GM18505 (cell line): ENCODE measurements around the gene NFIX.

ENCODE experiments used
- ATAC-seq: cut with Tn5 transposase; IDR thresholded peaks from one replicate; pipeline ENCODE4 v1.9.1; 2021; ENCODE audit not compliant: unreplicated experiment
- POLR2A ChIP-seq: IDR thresholded peaks from 4 replicates; pipeline ENCODE4 v1.6.1; 2011; ENCODE audit warnings: borderline replicate concordance; ENCODE audit not compliant: insufficient read depth, insufficient read length; ENCODE audit errors: extremely low read depth

The NFIX gene

DNA sequence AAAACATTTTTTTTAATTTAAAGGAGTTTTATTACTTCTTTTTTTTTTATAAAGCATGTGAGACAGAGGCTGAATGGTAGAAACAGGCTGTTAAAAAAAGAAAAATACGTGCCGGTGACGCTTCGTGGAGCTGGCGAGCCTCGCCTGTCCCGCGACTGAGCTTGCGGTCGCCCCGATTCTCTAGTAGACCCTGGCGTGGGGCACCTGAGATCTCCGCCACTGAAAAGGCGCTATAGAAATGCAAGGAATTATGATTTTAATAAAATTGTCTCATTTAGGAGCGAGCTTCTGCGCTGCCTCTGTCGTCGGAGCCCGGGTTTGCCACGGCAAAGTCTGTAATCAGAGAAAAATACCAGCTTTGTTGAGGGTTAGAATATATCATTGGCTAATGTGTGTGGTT is 18.4 kb downstream of the NFIX start:
- no peak for TF ChIP-seq POLR2A
- ATAC-seq: no peak

DNA sequence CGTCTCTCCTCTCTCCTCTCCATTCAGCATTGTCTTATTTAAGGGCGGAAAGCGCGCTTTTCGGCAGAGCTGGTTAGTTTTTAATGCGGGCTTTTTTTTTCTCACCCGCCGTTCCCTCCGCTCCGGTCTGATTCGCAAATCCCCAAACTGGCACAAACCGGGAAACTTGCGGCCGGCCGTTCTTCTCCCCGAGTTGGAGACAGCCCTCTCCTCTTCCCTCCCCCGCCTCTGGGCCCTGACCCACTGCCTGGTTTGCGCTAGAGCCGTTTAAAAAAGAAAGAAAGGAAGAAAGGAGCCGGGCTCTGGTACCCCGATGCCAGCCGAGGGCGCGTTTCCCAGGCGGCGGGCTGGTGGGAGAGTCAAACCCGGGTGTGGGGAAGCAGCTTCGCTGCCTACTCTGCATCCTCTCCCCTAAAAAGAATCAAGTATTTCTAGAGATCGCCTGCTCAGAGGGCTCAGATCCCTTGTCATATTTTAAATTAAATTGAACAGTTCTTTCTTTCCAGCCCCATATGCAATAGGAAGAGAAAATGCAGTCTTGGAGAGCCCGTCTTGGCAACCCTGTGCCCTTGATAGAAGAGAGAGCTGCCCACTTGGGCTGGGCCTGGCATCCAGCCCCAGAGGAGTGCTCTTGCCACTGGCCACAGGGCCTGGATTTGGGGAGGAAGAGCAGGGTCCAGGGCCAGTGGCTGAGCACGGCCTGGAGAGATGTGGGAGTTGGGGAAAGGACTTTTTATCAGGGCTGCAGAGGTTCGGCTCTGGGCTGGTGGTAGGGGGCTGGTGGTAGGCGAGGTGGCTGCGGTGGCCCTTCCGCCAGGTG is 19.0 kb downstream of the NFIX start:
- ATAC-seq: no peak
- no peak for TF ChIP-seq POLR2A

DNA sequence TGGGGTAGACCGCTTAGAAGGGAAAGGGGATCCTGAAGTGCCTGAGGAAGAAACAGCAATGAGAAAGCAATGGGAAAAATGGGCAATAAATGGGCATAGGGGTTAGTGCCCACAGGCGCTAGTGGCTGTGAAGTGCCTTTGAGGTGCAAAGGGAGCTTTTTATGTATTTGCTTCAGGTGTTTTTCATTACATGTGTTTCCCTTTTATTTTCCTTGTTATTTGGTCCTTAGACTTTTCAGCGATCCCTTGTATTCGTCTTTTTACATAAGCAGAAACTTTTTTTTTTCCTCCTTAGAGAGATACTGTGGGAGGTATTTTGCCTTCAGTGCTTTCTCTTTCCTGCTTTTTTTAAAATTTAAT is 19.6 kb downstream of the NFIX start:
- TF ChIP-seq POLR2A: no peak
- ATAC-seq: no peak

DNA sequence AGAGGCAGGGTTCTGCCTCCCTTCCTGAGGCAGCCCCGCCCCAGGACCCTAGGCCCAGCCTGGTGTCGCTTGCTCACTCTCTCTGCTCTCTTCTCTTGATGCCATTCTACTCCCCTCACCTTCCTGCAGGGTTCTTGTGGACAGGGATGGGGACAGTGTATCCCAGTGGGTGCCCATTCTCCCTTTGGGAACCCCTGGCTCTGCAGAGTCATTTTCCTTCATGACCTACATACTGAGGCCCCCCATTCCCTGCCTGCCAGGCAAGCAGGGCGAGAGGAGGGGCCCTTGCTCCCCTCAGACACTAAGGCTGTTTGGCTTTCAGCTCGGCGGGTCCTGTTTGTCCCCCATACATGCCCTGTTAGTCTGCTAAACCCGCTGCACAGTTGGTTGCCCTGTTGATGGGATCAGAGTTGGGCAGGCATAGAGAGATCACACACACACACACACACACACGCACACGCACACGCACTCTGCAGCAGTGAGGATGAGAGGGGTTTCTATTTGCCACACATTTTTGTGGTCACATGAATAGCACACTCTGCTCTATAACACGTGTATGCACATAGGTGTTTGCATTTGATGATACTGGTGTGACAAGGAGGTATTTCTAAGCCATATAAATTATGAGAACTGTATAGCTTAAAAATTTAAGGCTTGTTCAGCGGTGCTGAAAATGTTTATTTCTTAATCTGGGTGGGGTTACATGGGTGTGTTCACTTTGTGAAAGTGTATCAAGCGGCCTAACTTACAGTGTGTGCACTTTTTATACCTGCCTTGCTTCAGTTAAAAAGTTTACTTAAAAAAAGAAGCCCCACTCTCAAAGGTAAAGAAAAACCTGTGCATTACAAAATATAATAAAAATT is 20.3 kb downstream of the NFIX start:
- ATAC-seq: no peak
- TF ChIP-seq POLR2A: no peak

DNA sequence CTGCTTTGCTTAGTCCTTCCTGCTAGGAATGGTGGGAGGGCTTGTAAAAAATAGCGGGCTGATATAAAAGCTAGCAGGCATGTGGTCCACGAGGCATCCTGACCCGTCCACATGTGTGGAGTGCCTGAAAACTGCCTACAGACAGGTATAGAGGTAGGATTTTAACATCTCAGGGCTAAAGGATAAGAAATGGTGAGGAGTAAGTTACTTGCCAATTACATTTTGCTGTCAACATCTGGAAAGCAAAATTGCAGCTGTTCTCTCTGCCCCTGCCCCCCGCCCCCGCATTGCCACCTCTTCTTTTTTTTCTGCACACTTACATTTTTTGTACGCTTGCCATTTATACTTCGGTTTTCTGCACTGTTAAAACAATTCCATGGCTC is 21.0 kb downstream of the NFIX start:
- ATAC-seq: no peak

DNA sequence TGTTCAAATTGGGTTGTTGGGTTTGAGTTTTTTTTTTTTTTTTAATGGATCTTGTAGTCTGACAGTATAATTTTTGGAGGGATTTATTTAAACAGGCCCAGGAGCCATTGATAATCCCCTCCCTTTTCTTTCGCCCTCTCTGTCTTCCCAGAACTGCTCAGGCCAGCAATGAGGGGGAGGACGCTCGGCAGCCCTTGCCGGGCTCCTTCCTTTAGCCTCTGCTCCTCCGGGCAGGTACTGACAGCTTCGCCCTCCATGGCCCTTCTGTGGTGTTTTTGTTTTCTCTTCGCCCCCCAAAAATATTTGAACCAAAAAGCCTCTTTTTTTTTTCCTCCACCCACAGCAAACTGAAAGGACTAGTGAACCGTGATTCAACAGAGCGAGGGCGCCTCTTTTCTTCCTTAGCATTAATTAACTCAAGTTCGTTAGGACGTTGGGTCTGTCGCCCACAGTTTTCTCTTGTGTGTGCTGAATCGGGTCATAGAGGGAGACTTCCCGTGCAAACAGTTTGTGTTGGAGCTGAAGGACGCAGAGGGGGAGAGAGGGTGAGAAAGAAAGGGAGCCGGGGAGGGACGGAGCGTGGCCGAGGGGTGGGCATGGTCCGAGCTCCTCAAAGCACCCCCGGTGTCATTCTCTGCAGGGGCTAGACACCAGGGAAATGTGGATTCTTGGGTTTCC is 21.5 kb downstream of the NFIX start:
- no peak for TF ChIP-seq POLR2A

More for the DNA sequence above, 21.0 kb downstream of the NFIX start:
- TF ChIP-seq POLR2A: no peak

DNA sequence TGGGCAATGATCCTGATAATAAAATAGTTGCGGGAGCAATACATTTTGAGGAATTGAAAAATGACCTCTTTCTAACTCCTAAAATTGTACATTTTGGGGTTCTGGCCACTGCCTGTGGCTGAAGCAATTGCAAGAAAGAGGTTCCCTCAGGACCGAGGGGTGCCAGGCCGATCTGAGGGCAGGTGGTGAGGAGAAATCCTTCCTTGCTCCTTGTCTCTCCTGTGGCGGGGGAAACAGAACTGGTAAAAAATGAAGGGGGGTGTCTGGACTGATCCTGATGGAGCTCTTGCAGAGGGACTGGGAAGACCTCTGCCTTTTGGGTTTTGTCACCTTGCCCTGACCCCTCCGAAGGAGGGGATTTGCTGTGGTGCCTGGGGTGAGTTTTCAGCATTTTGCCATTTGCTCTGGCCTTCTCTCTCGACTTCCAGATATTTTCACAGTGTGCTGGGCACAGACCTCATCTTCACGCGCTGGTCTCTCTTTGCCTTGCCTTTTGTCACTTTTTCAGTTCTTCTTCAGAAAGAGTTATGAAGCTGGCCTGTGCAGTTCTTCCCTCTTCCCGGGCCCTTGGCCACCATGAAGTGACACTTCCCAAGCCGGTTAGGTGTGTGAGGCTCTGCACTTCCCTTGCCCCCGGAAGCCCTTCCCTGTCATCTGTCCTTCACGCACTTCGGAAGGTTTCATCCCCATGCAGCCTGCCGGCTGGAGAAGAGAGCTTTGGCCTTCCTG is 22.2 kb downstream of the NFIX start:
- ATAC-seq: no peak
- no peak for TF ChIP-seq POLR2A

More for the DNA sequence above, 21.5 kb downstream of the NFIX start:
- no peak for ATAC-seq

DNA sequence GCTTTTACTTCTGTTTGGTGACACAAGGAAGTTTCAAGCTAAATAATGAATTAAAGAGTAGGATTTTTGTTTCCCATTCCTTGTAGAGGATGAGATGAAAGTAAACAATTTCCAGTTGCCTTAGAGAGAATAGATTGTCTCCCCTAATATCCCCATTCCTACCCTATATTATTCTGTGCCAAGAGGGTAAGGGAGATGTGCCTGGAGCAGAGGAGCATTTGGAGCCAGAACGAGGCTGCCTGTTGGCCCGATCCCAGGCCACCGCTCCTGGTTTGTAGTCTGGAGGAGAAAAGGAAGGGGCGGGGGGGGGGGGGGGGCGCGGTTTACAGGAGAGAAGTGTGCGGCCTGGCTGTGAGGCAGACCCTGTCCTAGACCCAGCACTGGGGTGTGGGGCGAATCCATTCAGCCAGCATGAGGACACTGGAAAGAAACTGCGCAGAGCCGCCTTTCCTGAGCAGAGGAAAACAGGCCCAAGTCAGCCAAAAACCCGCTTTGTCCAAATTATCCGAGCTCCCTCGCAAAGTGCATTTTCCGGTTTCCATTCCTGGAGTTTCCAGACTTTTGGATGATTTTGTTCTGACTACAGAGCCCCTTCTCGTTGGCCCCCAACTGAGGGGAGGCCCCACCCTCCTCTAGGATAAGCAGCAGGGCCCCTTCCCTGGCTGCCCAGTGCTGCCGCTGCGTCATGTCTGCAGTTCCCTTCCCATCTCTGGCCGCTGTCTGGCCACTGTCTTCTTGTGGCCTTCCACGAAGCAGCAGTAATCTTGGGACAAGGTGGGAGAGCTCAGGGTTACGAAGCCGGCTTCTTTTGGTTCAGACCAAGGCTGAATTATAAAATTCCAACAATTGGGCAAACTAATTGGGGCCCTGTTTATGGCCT is 23.0 kb downstream of the NFIX start:
- no peak for TF ChIP-seq POLR2A
- ATAC-seq: no peak

DNA sequence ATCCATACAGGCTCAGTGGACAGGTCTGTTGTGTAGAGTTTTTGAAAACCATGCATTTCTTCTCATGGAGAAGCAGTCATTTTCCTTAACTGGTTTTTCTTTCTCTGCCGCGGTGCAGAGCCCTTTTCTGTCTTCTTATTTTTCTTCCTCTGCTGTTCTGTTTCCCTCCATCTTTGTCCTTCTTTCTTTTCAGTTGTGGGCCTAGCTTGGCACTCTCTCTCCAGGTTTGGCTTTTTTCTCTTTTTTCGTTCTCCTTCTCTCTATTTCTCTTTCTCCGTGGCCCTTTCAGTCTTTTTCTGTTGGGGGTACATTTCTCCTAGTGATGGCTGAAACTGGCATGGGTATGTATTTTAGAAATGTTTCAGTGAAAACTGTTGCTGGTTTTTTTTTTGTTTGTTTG is 24.1 kb downstream of the NFIX start:
- no peak for TF ChIP-seq POLR2A
- ATAC-seq: no peak

DNA sequence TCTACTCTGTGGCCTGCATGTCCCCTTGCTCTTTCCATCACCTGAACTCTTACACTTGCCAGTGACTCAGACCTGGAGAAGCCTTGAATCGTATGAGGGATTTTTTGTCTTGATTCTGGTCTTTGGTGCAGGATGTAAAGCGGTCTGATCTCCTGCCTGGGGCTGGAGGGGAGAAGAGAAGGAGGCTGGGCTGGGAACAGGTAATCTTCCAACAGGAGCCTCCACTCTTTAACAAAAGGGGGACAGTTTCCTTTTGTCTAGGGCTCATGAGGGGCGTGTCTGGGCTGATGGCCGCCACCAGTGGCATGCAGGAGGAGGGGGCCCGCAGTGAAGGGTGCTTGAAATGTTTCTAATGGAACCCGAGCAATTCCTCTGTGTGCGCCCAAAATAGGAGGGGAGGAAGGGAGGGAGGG is 24.7 kb downstream of the NFIX start:
- no peak for ATAC-seq
- no peak for TF ChIP-seq POLR2A

DNA sequence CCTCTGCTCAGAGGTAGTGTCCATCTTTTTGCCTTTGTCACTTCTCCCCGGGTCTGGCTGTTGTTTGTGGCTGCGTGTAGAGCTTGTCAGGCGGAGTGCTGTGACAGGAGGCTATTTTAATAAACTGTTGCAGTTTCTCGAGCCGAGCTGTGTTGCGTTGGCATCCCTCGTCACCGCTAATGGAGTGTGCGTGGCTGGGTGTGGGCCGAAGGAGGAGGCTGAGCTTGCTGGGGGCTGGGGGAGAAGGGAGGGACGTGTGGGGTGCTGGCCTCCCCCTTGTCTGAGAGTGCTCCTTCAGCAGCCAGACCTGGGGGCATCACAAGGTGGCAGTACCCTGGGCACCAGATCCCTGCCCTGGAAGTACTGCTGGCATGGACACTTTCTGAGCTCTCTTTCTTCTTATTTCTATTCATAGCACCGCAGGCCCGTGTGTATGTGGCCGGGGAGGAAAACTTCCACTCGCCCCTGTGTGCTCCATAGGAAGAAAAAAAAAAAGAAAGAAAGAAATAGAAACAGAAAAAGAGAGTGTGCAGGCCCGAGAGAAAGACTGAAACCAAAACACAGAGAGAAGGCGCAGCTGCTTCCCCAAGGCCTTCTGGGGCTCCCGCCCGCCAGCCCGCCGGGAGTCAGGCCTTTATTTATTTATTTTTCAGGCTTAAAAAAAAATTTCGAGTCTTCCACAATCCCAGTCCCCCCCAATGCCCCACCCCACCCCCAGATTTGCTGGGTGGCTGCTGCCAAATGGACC is 27.0 kb downstream of the NFIX start:
- TF ChIP-seq POLR2A: no peak
- no peak for ATAC-seq
